HG03039 (cell line): ENCODE results near the gene POLDIP2.
A peak's percentile ranks its signal among the peaks of the same experiment; 100 is the strongest.

Source experiments
- ATAC-seq: cut with Tn5 transposase; IDR thresholded peaks from one replicate; pipeline ENCODE4 v1.9.1; 2021; ENCODE audit warnings: mild to moderate bottlenecking, moderate library complexity; ENCODE audit not compliant: unreplicated experiment

The POLDIP2 gene

DNA sequence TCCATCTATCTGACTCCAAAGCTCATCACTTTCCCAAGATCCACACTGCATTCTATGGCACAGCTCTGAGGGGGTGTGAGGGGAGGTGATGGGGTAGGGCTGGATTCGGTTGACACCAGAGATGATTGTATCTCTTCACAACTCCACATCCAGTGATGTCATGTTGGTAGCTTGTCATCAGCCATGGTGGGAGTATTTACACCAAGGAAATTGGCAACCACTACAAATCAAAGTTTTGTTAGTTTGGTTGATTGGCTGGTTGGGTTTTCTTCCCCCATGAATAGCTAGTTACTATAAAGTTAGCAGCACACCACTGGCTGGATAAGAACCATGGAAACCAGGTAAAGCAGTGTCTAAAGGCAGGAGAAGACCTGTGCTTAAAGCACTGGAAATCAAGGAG is 33.7 kb upstream of the POLDIP2 start:
- no peak for ATAC-seq

DNA sequence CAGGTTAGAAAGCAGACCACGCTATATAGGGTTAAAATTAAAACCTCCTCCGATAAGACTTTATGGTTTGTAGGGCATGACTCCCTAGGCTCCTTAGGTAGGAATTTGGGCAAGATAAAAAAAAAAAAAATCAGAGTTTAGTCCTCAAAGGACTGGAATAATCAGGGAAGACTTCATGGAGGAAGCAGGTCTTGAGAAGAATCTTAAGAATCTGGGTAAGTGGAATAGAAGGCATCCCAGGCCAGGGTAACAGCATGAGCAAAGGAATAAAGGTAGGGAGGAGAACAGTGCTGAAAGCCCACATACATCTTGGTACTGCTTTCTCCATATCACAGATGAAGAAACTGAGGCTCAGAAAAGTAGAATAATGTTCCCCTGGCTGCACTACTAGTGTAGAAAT is 33.2 kb upstream of the POLDIP2 start:
- ATAC-seq: no peak

DNA sequence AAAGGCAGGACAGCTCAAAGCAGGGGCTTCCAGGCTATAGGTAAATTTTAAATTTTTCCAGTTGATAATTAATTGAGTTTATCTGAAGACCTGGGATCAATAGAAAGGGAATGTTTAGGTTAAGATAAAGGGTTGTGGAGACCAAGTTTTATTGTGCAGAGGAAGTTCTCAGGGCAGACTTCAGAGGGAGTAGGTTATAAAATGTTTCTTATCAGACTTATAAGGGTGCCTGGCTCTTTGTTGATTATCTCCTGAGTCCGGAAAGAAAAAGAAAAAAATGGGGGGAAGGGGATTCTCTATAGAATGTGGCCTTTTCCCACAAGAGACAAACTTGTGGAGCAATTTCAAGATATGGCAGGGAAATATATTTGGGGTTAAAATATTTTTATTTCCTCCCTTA is 32.8 kb upstream of the POLDIP2 start:
- no peak for ATAC-seq

DNA sequence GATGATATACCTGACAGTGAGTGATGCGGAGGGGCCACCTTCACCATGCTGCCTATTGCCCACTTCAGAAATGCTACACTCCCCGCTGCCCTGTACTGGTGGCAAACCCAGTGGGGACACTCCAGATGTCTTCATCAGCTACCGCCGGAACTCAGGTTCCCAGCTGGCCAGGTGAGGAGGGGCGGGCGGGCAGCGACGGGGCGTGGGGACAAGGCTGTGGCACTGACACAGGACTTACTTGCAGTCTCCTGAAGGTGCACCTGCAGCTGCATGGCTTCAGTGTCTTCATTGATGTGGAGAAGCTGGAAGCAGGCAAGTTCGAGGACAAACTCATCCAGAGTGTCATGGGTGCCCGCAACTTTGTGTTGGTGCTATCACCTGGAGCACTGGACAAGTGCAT is 30.8 kb upstream of the POLDIP2 start:
- ATAC-seq: no peak

DNA sequence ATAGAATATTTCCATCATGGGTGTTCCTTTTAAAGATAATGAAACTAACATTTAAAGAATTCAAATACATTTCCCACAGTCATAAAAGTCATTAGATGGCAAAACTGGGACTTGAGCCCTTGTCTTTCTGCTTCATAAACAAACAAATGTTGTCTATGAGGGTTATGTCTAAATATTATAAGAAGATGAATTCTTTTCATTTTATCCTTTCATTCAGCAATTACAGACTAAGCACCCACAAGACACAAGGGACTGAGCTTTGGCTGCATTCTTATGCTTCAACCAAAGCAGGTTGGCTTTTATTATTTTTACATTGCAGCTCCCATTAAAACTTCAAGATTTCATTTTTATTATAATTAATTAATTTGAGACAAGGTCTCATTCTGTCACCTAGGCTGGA is 29.1 kb upstream of the POLDIP2 start:
- no peak for ATAC-seq

DNA sequence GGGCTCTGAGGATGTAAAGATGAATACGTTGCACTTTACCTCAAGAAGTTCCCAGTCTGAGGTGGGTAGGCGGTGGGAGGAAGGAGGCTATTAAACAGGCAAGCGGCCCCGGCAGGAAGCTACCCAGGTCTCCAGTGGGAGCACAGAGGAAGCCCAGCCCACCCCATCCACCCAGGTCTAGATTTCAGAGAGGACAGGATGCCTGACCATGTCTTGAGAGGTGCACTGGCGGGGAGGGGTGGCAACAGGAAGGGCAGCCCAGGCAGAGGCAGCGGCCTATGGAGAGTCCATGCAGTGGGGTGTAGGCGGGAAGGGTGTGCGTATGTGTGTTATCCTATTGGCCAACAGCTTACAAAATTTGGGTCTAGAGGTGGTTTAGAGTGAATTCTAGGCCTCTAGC is 28.1 kb upstream of the POLDIP2 start:
- ATAC-seq: no peak

DNA sequence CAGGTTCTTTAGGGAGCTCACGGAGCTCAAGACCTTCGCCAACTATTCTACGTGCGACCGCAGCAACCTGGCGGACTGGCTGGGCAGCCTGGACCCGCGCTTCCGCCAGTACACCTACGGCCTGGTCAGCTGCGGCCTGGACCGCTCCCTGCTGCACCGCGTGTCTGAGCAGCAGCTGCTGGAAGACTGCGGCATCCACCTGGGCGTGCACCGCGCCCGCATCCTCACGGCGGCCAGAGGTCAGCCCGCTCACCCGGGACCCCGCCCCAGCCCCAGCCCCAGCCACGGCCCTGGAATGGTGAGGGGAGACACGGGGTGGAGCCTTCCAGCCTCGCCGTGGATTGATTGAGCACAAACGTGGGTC is 27.7 kb upstream of the POLDIP2 start:
- ATAC-seq: no peak

DNA sequence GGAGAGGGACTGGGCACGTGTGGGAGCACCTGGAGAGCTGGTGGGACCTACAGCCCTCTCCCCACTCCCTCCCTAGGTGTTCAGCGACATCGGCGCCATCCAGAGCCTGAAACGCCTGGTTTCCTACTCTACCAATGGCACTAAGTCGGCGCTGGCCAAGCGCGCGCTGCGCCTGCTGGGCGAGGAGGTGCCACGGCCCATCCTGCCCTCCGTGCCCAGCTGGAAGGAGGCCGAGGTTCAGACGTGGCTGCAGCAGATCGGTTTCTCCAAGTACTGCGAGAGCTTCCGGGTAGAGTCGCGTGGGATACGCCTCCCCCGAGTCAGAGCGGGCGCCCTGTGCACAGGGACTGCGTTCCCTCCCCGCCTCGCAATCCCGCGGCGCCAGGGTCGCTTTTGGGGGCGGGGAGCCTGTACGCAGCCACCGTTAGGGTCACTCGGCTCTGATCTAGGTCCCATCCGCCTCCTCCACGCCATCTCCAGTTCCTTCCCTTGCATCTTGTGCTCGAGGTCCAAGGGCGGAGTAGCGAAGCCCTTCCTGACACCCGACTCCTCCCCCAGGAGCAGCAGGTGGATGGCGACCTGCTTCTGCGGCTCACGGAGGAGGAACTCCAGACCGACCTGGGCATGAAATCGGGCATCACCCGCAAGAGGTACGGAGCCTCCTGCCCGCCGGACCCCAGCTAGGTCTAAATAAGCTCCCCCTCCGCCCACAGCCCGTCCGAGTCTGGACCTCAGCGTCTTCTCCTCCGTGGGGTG is 27.1 kb upstream of the POLDIP2 start:
- ATAC-seq: no peak

DNA sequence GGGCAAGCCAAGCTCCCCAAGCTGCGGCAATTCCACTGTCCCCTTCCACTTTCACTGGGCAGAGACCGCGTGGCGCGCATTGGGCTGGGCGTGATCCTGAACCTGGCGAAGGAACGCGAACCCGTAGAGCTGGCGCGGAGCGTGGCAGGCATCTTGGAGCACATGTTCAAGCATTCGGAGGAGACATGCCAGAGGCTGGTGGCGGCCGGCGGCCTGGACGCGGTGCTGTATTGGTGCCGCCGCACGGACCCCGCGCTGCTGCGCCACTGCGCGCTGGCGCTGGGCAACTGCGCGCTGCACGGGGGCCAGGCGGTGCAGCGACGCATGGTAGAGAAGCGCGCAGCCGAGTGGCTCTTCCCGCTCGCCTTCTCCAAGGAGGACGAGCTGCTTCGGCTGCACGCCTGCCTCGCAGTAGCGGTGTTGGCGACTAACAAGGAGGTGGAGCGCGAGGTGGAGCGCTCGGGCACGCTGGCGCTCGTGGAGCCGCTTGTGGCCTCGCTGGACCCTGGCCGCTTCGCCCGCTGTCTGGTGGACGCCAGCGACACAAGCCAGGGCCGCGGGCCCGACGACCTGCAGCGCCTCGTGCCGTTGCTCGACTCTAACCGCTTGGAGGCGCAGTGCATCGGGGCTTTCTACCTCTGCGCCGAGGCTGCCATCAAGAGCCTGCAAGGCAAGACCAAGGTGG is 24.0 kb upstream of the POLDIP2 start:
- no peak for ATAC-seq

DNA sequence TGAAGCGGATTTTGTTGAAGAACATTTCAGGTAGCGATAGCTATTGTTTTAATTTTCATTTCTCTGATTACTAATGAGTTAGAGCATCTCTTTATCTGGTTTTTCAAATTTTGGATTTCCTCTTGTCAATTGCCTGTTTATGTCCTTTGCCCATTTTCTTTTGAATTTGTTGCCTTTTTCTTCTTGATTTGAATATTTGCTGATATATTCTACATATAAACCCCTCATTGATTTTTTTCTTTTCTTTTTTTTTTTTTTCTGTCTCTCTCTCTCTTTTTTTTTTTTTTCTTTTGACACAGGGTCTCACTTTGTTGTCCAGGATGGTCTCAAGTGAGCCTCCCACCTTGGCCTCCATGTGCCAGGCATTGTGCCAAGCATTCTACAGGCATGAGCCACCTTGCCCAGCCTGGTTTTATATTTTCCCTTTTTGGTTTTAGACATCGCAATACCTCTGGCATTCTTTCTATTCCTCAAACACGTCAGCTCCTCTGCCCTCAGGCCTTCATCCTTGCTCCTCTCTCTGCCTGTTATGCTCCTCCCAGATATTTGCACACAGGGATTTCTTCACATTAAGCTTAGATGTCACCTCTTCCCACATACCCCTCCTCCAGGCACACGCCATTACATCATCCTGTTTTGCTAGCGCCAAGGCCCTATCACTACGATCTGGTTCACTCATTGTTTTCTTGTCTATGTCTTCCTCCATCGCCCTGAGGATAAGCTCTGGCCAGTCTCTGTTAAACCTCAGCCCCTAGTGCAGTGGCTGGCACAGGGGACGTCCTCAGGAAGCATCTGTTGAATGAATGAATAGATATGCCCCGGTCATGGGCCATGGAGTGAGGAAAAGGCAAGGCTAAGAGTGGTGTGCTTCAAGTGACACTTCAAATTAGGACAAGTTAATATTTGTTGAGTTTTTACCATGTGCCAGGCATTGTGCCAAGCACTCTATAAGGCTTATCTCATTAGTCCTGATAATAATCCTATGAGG is 22.8 kb upstream of the POLDIP2 start:
- ATAC-seq: no peak

DNA sequence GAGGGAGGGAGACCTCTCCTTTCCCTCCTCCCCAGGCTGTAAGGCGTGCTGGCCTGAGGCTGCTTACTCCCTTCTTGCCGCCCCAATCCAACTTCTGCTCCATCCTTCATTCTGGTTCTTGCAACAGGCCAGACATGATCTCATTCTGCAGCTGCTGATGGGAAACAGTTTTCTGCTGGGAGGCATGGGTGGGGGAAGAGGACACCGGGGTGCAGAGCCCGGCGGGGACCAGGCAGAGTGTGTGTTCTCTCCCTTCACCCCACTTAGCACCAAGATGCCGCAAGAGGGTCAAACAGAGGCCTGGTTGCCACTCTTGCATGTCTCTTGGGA is 15.6 kb upstream of the POLDIP2 start:
- ATAC-seq: no peak

DNA sequence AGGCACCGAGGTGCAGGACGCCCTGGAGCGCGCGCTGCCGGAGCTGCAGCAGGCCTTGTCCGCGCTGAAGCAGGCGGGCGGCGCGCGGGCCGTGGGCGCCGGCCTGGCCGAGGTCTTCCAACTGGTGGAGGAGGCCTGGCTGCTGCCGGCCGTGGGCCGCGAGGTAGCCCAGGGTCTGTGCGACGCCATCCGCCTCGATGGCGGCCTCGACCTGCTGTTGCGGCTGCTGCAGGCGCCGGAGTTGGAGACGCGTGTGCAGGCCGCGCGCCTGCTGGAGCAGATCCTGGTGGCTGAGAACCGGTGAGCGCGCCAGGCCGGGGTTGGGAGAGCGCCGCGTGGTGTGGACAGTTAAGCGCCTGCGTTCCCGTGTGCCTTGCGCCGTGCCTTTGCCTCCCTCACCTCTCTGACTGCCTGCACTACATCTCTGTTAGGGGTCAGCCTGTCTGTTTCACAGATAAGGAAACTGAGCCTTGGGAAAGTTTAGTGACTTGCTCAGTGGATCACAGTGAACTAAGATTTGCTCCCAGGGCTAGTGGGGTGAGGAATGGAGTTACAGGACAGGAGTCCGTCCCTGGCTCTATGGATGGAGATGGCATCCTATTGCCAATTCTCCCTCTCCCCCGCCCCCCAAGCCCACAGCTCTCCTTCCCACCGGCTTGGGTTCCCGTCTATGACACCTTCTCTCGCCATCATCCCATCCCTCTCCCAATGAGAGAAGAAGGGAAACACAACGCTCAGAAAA is 15.0 kb upstream of the POLDIP2 start:
- ATAC-seq: peak; percentile 14

DNA sequence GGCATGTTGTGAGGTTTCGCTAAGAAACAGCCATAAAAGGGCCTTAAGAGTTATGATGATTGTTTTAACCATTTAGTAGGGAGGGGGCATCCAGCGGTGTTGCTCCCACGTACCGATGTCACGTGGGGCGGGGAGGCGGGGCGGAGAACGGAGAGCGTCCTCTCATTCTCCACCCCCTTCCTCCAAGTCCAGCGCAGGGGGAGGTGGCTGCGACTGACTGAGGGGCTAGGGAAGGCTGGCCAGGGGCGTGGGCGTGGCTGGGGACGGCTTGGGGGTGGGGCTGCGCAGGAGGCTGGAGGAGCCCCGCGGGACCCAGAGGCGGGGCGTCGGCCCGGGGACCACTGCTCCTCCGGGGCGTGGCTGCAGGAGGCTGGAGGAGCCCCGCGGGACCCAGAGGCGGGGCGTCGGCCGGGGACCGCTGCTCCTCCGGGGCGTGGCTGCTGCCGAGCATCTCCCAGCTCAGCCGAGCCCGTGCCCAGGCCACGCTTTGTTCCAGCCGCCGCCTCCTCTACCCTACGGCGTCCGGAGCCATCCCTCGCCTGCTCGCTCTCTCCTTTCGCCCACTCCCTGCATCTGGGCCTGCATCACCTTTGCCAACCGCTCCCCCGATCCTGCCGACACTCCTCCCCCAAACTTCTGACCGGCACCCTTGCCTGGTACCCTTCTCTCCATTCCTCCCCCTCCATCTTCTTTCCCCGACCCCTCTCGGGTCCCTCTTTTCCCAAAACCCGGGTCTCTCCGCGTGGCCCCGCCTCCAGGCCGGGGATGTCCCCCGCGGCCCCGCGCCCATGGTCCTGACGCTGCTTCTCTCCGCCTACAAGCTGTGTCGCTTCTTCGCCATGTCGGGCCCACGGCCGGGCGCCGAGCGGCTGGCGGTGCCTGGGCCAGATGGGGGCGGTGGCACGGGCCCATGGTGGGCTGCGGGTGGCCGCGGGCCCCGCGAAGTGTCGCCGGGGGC is 14.2 kb upstream of the POLDIP2 start, which contains the start of gene SARM1:
Gene SARM1 (plus strand): TSS at position 450 of the 958 bp plus-strand sequence. CDS start 339 bp downstream, at position 789.
- ATAC-seq: peak; percentile 41

DNA sequence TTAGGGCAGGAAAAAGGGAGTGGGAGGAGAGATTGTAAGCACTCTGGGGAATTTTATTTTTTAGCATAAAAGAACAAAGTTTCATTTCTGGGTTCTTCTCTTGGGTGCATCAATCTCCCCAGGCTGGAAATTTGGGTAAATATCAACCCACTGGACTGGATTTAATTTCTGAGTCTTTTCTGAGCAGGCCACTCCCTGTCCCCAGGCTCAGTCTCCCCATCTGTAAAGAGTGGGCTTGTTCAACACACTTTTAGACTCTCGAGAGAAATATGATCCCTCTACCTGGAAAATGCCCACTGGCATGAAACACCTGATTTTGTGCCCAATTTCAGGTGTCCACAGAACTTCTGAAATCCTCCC is 13.4 kb upstream of the POLDIP2 start:
- no peak for ATAC-seq

DNA sequence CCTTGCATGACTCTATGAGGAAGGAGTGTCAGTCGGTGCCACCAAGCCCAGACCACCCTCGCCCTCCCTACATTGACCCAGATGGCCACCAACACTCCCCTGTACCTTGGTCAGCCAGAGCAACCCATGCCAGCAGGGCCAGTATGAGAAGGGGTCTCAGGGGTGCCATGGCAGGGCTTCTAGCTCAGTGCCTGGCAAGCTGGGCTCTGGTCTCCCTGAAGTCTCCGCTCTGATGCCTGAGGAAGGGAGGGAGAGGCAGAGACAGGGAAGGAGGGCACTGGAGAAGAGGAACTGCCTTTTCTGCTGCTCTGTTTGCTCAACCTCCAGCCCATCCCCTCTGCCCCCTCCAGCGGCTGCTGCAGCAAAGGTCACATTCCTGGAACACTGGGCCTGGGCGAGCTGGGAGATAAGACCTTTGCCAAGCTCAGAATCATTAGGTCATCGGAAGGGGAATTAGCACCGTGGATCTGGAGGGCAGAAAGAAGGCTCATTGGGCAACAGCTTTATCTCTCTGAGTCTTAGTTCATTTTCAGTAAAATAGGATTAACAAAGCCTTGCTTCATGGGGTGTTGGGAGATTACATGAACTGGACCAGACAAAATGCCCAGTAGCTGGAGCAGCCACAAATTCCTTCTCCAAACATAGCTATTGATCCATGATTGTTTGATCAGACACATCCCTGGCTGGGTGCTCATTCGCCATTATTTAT is 12.9 kb upstream of the POLDIP2 start, which contains the start of gene VTN:
Gene VTN (minus strand): TSS at position 273 of the 709 bp plus-strand sequence. CDS start 104 bp downstream, at position 169.
- no peak for ATAC-seq

DNA sequence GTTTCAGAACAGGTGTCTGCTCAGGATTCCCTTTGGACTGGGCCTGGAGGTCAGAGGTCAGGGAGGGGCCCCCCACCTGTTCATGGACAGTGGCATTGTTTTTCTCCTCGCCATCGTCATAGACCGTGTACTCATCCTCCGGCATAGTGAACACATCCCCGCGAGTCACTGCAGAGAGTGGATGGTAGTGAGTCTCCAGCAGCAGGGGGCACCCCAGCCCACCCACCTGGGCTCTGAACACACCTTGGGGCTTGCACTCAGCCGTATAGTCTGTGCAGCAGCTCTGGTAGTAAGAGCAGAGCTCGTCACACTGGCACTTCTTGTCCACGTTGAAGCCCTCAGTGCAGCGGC is 12.3 kb upstream of the POLDIP2 start:
- no peak for ATAC-seq

DNA sequence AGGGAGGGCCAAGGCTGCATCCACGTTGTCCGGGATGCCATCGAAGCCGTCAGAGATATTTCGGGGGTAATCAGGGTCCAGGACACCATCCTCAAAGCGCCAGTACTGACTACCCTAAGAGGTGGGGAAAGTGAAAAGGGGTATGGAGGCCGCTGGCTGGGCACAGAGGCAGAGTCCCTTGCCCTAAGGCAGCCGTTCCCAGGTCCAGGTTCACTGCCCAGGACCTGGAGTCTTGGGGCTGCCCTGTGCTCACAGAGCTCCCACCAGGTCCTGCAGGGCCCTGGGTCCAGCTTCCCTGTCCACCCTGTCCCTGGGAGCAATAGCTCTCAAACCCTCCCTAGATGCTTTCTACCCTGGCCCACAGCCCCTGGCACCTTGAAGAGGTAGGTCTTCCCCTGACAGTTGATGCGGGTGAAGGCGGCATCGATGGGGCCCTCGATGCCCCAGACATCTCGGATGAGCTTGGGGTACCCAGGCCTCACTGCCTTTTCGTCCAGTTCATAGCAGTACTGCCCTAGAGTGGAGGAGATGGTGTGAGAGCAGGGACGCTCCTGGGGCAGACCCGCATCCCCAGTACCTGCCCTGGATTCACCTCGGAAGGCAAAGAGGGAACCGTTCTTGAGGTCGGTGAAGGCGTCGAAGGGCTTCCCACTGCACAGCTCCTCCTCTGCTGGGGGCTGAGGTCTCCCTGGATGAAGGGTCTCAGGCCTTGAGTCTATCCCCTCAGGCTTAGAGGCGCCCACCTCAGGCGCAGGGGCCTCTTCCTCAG is 11.8 kb upstream of the POLDIP2 start:
- no peak for ATAC-seq

DNA sequence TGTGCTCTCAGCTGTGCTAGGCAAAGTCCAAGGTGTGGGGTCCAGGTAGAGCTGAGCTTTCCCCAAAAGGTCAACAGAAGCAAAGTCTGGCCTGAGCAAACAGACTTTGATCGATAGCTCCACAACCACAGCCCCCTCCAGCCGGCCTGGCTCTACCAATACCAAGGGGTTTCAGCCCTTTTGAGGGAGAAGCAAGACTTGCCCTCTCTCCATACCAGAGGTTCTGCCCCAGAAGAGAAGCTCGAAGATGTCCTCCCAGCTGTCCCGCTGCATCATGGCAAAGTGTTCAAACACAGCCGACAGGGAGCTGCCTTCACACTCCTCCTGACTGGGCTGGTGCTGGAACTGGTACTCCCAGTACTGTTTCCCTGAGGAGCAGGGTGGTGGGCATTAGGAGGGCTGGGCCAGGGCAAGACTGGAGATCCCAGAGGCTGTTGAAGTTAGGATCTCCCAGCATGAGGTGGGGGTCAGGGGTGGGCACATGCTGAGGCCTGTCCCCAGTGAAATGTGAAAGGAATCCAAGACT is 11.0 kb upstream of the POLDIP2 start:
- no peak for ATAC-seq
